NOMO-1 treated with dmso at 0.1 percent for 144 hours (cell line): ENCODE data around the gene SEC14L5.
"Not testable (repeated sequence)": the region's sequence is repeated elsewhere in the genome, so short reads cannot be mapped to it uniquely, and the experiment has no call there.

Source experiments
- DNase-seq: peaks from one replicate; lab custom pipeline; 2025; ENCODE audit not compliant: unreplicated experiment; lab: John Stamatoyannopoulos, UW

SEC14L5 gene

DNA sequence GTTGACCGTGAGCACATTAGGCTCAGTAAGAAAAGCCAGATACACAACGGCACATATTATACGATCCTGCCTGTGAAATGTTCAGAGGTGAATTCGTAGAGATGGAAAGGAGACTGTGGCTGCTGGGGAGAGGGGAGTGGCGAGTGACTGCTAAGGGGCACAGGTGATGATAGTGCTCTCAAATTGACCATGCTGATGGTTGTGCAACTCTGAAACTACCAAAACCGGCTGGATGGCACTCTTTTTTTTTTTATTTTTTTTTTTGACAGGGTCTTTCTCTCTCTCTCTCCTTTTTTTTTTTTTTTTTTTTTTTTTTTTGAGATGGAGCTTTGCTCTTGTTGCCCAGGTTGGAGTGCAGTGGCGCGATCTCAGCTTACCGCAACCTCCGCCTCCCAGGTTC, 8.1 kb upstream of the SEC14L5 start:
- DNase-seq, result no peak

- not testable (repeated sequence) for DNase-seq
These were observed 6.5 kb upstream of the SEC14L5 start for GRCh38 chr16:4951583-4951982.

DNA sequence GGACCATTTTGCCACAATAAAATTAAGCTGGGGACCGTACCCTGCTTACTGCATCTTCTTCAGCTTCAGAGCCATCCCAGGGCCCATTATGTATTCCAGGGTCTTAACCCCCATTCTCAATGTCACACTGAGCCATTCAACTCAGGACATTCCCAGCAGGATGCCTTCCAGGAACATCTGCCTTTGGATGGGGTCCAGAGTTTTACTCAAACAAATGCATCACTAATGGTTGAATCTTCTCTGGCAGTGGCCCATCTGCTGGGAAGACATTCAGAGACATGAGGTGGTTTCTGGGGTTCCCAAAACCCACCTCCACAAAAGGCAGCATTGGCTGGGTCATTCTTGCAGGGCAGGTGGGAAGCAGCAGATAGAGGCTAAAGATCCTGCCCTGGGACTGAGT, 3.4 kb upstream of the SEC14L5 start:
- DNase-seq, result no peak

DNA sequence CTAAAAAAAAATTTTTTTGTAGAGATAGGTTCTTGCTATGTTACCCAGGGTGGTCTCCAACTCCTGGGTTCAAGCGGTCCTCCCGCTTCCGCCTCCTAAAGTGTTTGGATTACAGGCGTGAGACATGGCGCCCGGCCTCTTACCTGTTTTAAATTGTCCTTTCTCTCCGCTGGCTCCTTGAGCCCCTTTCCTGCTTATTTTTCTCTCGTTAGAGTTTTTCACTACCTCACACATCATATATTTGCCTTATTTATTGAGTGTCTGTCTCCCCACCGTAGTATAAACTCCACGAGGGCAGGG, 760 bp upstream of the SEC14L5 start:
- DNase-seq, result no peak

- DNase-seq, result no peak
These were observed 644 bp downstream of the SEC14L5 start for GRCh38 chr16:4958510-4959438.

DNA sequence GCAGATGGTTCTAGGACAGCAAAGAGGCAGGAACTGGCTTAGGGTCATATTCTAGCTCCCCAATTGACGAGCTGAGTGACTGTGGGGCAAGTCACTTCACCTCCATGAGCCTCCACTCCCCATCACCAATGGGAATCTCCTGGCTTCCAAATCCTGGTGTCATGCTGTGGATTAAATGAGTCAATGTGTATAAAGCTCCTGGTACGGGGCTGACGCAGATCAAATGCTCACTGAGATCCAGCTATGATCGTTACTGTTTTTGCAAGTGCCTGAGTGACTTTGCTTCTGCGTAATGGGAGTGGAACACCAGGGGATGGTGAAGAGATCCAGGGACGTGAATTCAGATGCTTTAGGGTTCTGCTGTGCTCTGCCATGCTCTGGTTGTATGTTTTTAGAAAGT, 2.4 kb downstream of the SEC14L5 start:
- no peak for DNase-seq

- DNase-seq, result no peak
These were observed 4.6 kb downstream of the SEC14L5 start for GRCh38 chr16:4962716-4963115.

DNA sequence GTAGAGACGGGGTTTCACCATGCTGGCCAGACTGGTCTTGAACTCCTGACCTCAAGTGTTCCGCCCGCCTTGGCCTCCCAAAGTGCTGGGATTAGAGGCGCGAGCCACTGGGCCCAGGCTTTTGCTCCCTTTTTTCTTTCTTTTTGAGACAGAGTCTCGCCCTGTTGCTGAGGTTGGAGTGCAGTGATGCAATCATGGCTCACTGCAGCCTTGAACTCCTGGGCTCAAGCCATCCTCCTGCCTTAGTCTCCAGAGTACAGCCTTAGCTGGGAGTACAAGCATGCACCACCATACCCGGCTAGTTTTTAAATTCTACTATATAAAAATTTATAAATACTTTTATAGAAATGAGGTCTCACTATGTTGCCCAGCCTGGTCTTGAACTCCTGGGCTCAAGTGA, 5.4 kb downstream of the SEC14L5 start:
- DNase-seq, result not testable (repeated sequence)

GRCh38 chr16:4966736-4967453, 8.8 kb downstream of the SEC14L5 start:
- DNase-seq, result no peak

DNA sequence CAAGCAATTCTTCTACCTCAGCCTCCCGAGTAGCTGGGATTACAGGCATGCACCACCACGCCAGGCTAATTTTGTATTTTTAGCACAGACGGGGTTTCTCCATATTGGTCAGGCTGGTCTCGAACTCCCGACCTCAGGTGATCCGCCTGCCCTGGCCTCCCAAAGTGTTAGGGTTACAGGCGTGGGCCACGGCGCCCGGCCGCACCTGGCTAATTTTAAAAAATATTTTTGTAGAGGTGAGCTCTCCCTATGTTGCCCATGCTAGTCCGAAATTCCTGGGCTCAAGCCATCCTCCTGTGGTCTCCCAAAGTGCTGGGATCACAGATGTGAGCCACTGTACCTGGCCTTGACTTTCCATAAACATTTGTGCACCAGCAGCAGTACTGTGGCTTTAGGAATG, 10.1 kb downstream of the SEC14L5 start:
- DNase-seq, result not testable (repeated sequence)

DNA sequence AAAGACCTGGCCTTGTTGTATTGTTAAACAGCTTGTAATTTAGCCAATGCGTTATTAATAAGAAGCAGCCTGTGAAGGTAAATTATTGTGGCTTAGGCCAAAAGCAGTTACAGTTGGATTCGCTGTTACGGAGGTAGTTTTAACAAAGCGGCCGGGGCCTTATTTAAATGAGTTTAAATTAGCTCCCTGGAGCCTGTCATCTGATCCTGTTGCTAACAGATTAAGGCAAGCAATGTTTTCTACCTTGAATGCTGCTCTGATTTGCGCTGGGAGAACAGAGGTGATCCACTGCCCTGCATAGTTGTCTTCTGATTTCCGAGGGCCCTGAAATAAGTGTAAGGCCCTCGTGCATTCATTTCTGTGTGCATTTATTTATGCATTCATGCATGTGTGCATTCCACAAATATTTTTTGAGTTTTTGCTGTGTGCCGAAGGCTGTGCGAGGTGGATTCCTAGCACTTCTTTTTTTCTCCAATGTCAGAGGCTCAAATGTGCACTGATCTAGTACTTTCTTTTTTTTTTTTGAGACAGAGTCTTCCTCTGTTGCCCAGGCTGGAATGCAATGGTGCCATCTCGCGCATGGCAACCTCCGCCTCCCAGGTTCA, 10.9 kb downstream of the SEC14L5 start:
- DNase-seq, result no peak

- no peak for DNase-seq
These were observed 11.9 kb downstream of the SEC14L5 start for GRCh38 chr16:4970010-4970409.

GRCh38 chr16:4972938-4973587, 14.9 kb downstream of the SEC14L5 start:
- DNase-seq, result no peak

GRCh38 chr16:4976079-4976478, 17.9 kb downstream of the SEC14L5 start:
- peak; percentile 64 for DNase-seq

DNA sequence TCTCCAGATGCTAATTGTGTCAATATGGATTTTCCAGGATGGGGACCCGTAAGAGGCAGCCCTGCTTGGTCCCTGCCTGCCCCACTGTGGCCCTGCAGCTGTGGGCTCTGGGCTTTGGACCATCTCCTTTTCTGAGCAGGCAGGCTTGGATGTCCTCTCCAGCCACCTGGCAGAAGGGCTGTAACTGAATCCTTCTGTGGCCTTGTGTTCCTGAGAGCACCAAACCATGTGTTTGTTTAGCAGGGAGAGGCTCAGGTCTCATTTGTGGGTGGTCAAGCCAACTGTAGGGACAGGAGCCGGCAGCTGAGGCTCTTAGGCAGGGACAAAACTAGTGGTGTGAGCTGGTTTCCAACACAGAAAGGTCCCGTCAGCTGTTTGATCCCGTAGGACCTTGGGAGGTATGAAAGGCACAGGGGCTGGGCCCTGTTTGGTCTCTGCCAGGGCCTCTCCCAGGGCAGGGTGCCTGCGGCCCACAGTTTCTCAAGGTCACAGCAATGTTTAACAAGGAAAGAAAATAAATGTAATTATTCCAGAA, 18.5 kb downstream of the SEC14L5 start:
- DNase-seq, result no peak

DNA sequence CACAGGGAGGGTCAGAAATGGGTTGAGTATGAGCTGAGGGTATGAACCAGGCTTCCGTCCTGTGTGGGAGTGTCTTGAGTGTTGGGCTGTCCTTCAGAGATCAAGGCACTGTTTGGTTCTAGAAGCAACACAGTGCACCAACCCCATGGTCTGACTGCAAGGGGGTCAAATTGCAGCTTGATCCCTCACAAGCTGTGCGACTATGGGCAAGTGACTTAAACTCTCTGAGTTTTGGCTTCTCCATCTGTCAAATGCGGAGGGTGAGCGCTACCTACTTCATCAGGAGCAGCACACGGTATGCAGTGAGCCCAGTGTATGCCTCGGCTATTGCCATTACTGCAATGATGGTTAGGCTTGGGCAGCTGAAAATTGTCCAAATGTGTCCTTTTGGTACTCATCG, 21.0 kb downstream of the SEC14L5 start:
- no peak for DNase-seq

DNA sequence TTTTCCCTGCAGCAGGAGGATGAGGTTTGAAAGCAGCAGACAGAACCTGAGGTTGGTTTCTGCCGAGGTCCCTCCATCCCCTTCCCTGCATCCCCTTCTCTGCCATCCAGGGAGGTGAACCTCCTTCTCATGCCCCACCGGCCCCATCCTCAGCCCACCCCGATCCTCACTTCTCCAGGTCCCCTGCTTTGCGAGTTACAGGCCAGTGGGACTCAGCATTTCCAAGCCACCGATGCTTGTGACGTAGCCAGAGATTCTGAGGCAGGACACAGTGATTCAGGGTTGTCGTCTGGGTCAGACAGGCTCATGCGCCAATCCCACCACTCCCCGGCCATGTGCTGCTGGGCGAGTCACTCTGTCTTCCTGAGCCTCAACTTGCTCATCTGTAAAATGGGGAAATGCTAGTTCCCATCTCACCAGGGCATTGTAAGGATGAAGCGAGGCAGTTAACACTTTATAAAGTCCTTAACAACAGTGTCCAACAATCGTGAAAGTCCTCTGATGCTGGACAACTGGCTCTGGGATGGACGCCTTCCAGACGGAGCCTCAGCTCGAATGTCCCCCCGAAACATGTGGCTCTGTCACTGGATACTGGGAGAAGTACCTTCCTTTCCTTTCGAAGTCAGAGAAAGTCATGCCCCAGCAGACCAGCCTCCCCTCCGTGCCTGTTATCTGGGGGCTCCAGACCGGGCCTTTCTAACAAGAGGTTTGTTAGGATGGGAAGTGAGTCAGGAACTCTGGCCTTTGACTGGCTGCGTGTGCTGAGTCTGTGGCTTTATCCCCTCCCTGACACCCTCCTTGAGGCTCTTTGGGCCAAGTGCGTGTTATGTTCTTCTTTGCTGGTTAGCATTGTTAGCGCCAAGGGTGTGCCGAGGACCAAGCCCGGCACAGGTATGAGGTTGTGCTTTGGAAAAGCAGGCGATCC, 21.9 kb downstream of the SEC14L5 start:
- no peak for DNase-seq

DNA sequence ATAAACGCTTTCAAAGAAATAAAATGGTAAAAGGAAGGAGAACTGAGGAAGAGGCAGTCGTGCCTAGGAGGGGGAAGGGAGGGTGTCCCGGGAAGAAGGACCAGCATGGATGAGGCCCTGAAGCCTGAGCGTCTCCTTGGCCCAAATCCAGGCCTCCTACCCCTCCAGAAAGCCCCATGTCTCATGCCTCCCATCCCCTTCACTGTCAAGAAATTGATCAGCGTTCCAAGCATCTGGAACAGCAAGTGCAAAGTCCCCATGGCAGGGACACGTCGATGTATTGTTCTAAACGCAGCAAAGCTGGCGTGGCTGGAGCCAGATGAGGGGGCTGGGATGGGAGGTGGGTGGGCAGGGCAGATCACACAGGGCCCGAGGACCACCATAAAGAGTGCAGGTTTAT, 22.6 kb downstream of the SEC14L5 start:
- no peak for DNase-seq

- no peak for DNase-seq
These were observed 23.3 kb downstream of the SEC14L5 start for GRCh38 chr16:4981473-4981872.
